HG02571 (cell line): ENCODE results near the gene SERPINA6.
"Not testable (repeated sequence)": the region's sequence is repeated elsewhere in the genome, so short reads cannot be mapped to it uniquely, and the experiment has no call there.

Experiments used
- ATAC-seq: cut with Tn5 transposase; IDR thresholded peaks from one replicate; pipeline ENCODE4 v1.9.1; 2021; ENCODE audit warnings: mild to moderate bottlenecking, moderate library complexity; ENCODE audit not compliant: unreplicated experiment

Gene SERPINA6

DNA sequence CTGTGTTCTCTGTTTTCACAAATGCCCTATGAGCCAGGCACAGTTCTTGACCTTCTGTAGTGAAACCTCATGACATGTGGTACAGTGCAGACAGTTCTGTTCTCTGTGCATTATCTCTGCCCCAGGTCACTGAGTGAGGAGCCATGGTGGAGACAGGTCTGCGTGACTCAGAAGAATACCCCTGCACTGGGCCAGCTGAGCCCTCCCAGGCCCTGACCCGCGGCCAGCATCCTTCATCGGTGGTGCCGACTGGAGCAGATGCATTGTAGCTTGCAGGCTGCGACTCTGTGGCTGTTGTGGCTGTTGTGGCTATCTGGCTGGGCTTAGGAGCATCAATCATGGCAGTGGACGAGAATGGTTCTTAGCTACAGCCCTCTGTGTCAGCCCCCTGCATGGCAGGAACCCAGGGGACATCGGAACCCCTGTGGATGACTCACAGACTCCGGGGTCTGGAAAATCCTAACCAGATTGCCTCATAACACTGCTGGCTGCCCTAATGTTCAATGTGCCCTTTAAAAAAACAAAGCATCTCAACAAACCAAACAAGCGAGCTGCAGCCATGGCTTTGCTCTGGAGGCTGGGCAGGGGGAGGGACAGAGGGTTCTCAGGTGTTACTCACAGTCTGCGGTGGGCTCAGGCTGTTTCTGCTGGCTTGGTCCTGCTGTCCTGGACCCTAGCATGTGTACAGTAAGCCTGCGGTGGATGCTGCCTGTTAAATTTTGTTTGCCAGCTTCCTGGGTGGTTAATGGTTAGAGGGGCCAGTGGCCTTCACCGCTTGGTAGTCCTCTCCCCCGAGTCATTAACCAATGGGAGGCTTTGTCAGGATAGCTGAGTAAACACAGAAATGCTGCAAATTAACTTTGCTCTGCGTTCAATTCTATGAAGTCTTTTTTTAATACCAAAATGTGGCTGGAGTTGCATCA is at the start of gene SERPINA6:
Gene SERPINA6, minus strand, starts transcription at position 689 of the 923 bp plus-strand sequence. CDS start 8,688 bp downstream, outside the sequence.
- ATAC-seq: no peak

GRCh38 chr14:94372021-94372605 is 49.0 kb upstream of the SERPINA6 start:
- ATAC-seq: no peak

DNA sequence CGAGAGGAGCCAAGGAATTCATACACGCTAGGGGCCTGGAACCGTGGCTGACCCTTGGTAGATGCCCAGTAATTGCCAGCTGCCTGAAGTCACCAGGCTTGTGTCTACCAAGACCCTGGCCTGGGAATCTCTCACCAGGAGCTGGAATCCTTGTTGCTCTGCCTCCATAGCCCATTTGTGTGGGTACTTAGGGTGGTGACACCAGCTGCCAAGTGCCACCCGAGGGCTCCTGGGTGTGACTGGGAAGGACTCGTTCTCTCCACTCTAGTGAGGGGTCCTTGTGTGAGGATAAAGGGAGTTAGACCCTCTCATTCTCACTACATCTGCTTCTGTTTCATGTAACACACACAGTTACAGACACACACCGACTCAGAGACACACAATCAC is 47.4 kb upstream of the SERPINA6 start:
- no peak for ATAC-seq

DNA sequence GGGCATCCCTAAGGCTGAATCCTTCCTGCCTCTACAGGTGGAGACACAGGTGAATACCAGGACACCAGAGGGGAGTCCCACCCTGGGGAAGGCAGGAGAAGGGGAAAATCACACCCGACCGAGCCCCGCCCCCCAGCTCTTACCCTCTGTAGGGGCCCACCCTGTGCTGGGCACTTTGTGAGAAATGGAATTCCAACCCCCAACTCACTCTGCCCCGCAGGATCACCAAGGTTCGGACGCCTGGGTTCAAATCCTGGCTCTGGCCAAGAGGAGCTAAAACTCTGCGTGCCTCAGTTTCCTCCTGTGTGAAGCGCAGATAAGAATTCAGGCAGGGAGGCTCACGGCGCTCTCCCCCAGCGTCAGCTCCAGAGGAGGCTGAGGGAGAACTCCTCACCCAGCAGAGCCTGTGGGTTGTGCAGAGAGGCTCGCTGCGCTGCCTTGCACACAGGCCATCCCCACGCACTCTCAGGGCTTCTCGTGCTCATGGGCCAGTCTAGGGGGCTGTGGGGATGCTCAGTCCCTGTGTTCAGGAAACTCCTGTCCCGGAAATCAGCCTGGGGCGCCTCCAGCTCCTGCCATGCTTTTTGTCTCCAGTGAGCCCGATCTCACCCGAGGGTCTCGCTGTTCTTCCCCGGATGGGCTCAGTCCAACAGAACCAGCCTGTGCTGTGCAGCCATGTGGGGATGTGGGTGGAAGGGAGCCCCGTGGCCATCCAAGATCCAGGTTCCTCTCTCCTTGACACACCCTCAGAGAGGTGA is 46.8 kb upstream of the SERPINA6 start:
- not testable (repeated sequence) for ATAC-seq

DNA sequence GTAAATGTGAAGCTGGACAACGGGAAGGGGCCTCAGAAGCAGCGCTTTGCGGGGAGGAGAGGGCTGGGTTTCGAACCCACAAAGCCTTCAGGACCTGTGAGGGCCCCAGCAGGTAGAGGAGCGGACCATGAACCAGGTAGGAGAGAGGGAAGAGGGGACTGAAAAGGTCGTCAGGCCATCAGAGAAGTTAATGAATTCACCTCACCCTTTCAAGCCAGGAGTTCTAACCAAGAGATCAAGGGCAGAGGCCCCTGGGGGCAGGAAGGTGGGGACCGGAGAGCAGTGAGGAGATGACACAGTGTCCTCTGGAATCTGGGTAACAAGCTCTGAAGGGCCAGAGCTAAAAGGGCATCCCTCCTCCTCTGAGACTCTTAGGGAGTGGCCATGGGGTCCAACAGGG is 45.8 kb upstream of the SERPINA6 start:
- ATAC-seq: no peak

DNA sequence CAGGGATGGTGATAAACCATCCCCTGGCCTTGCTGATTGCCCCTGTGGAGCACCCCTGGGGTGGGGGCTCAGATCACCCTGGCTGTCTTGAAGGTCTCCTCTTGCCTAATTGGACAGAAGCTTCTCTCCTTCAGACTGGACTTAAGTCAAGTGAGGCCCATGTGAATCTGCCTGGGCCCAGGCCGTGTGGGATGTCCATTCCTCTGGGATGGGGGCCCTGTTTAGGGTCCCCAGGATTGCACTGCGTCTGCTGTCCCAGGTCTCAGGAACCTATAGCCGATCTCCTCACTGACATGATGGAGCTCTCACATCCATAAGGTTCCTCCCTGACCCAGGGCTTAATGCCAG is 45.1 kb upstream of the SERPINA6 start:
- no peak for ATAC-seq

- ATAC-seq: no peak
These were observed 44.5 kb upstream of the SERPINA6 start for GRCh38 chr14:94367347-94368242.

GRCh38 chr14:94366146-94366915 is 43.2 kb upstream of the SERPINA6 start, which contains the start of gene SERPINA2:
Gene SERPINA2 (minus strand): TSS chr14:94366698.
- no peak for ATAC-seq

DNA sequence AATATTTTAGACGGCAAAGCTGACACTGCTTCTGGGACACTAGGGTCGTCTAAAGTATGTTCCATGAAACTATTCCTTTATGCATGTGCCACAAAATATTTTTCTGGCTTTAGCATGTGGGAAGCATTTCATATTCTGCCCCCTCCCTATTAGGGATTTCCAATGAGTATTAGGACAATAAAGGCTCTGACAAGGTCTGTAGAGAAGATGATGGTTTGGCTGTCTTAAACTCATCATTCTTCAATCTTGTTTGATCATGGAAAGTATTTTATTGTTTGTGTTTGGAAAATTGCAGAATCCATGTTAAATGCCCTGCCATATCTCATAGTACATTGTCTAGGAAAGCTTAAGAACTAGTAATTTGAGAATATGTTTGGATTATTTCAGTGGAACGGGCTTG is 42.5 kb upstream of the SERPINA6 start:
- ATAC-seq: no peak

GRCh38 chr14:94364964-94365363 is 41.8 kb upstream of the SERPINA6 start:
- no peak for ATAC-seq

DNA sequence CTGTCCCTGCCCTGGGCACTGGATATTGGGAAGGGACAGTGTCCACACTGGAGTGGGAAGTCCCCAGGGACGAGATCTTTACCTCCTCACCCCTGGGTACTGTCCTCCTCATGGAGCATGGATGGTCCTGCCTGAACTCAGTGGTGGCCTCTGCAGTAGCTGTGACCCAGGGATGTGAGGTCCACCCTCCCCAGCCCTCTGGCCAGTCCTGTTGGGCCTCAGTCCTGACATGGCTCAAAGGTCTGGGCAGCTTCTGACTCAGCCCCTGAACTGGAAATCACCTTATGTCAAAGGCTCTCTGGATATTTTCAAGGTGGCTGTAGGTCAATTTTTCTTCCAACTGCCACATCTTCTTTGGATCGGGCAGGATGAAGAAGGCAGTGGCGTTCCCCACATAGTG is 40.9 kb upstream of the SERPINA6 start:
- no peak for ATAC-seq

- no peak for ATAC-seq
These were observed 40.1 kb upstream of the SERPINA6 start for GRCh38 chr14:94363151-94363624.

GRCh38 chr14:94362614-94363133 is 39.5 kb upstream of the SERPINA6 start:
- ATAC-seq: no peak

GRCh38 chr14:94361682-94362081 is 38.5 kb upstream of the SERPINA6 start:
- ATAC-seq: no peak

- no peak for ATAC-seq
These were observed 37.9 kb upstream of the SERPINA6 start for GRCh38 chr14:94360945-94361565.

DNA sequence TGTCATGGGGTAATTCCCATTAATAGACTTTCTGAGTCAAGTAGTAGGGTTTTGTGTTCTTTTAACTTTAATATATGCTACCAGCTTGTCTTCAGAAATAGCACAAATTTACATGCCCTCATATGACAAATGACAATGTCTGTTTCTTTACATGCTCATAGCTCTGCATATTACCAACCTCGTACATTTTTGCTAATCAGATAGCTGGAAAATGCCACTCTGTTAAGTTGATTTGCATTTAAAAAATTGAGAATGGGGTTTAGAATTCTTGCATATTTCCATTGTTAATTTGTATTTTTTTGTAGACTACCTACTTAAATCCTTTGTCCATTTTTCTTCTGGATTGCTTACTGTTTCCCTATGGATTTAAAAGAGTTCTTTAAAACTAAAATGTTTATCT is 34.0 kb upstream of the SERPINA6 start:
- no peak for ATAC-seq

GRCh38 chr14:94356379-94357056 is 33.4 kb upstream of the SERPINA6 start:
- ATAC-seq: no peak

DNA sequence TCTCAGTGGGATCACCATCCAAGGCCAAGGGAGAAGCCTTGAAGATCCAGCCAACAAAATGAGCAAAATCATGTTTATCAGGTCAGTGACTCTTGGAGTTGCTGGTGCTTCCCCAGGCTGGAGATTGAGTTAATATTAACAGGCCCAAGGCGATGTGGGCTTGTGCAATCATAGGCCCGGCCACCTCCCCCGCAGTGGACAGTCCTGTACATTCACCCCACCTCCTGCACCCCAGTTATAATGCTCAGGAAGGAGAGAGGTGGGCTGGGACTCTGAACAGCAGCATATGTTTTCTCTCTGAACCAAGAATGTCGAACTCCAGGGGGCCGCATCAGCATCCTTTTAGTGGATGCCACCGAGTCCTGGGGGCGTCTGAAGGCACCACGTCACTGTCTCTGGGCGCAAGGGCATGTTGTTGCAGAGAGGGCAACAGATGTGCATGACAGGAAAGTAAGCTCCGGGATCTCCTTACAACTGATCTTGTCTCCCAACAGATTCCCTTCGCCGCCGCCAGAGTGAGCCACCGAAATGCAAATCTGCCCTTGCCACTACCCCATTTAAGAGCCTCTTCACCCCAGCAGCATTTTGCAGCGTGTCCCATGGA is 32.2 kb upstream of the SERPINA6 start:
- ATAC-seq: no peak
